Ishikawa (cell line): ENCODE results near the gene CACNB2.

Experiments
- EGR1 ChIP-seq: IDR thresholded peaks from 2 replicates; pipeline ENCODE4 v1.6.1; 2012
- EP300 ChIP-seq: IDR thresholded peaks from 2 replicates; pipeline ENCODE4 v1.6.1; 2012; ENCODE audit warnings: borderline replicate concordance
- RAD21 ChIP-seq: IDR thresholded peaks from 2 replicates; pipeline ENCODE4 v1.6.1; 2012; ENCODE audit warnings: low read depth
- REST ChIP-seq: IDR thresholded peaks from 2 replicates; pipeline ENCODE4 v1.6.1; 2012; ENCODE audit warnings: low read depth, mild to moderate bottlenecking

GRCh38 chr10:18325410-18325809 is 185.2 kb downstream of the CACNB2 start:
- no peak for TF ChIP-seq REST
- TF ChIP-seq EGR1: no peak
- no peak for TF ChIP-seq EP300
- no peak for TF ChIP-seq RAD21
